ENCODE data around the gene NRP2. TPM values are rescaled to one million over a fixed set of nuclear protein-coding genes. Genes with fewer than 3 reads are reported as not detected.

The NRP2 gene
- total and polyA plus RNA-seq, 3 experiments from 2014 or later, result 0.91 to 0.94 TPM; not detected in 1

DNA sequence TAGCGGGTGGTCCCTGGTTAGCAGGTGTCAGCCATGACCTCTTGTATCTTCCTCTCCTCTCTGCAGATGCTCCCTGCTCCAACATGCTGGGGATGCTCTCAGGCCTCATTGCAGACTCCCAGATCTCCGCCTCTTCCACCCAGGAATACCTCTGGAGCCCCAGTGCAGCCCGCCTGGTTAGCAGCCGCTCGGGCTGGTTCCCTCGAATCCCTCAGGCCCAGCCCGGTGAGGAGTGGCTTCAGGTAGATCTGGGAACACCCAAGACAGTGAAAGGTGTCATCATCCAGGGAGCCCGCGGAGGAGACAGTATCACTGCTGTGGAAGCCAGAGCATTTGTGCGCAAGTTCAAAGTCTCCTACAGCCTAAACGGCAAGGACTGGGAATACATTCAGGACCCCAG is 60.8 kb downstream of the NRP2 start:
- no peak overlapping the region for H3K4me3 Mint-ChIP-seq
- H3K4me1 ChIP-seq (ENCODE audit: insufficient read depth, low read length), result no peaks in the 10 kb centered on the region
- ChIA-PET POLR2A (no interaction called here), CTCF (no interaction called here)
- H3K36me3 ChIP-seq (ENCODE audit: insufficient read depth, low read length), result no peaks in the 10 kb centered on the region
- H3K36me3 Mint-ChIP-seq, result no peaks in the 10 kb centered on the region
- H3K27ac ChIP-seq (ENCODE audit: low read depth, low read length), result no peak overlapping the region
- DNase-seq, result no peak
- H3K9me3 Mint-ChIP-seq, result no peaks in the 10 kb centered on the region
- H3K27me3 ChIP-seq (ENCODE audit: insufficient read depth, low read length, poor library complexity, severe bottlenecking), result no peaks in the 10 kb centered on the region
- no peaks in the 10 kb centered on the region for H3K4me1 Mint-ChIP-seq
- H3K27ac Mint-ChIP-seq, result no peak overlapping the region
- peaks cover 5 to 10% of the 10 kb centered on the region in 2 donors for H3K27me3 Mint-ChIP-seq
- no peak overlapping the region for H3K4me3 ChIP-seq (ENCODE audit: low read length)
- H3K9me3 ChIP-seq (ENCODE audit: low read length), result no peaks in the 10 kb centered on the region

DNA sequence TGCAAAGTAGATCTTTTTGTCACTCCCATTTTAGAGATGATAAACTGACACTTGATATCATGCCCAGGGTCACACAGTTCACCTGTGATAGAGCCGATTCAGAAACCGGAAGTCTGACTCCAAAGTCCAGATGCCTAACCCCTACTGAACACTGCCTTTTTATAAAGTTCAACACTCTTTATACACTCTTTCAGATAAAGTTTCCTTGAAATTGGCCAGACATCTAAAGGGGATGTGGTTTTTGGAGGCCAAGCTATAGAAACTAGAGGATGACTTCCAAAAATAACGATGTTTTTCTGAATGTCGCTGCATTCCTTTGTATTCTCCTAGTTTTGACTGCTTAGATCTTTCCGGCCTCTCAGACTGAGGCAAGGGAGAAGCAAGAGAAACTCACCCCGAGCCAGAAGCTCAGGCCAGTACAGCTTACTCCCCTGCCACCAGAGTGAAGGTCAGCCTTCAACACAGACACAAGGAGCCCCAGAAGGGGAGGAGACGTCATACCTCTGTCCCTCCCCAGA is 61.8 kb downstream of the NRP2 start:
- DNase-seq, result no peak
- Histone ChIP-seq H3K27me3 (ENCODE audit: insufficient read depth, low read length, poor library complexity, severe bottlenecking) (no peaks in the 10 kb centered on the region), H3K4me3 (ENCODE audit: low read length) (no peak overlapping the region), H3K9me3 (ENCODE audit: low read length) (no peaks in the 10 kb centered on the region), H3K36me3 (ENCODE audit: insufficient read depth, low read length) (no peaks in the 10 kb centered on the region), H3K4me1 (ENCODE audit: insufficient read depth, low read length) (no peaks in the 10 kb centered on the region), H3K27ac (ENCODE audit: low read depth, low read length) (no peak overlapping the region)
- ChIA-PET POLR2A (no interaction called here), CTCF (no interaction called here)
- no peaks in the 10 kb centered on the region for H3K9me3 Mint-ChIP-seq
- no peak overlapping the region for H3K4me3 Mint-ChIP-seq
- H3K36me3 Mint-ChIP-seq, result no peaks in the 10 kb centered on the region
- H3K27ac Mint-ChIP-seq, result no peak overlapping the region
- no peaks in the 10 kb centered on the region for H3K4me1 Mint-ChIP-seq
- peaks cover 6 to 13% of the 10 kb centered on the region in 2 donors for H3K27me3 Mint-ChIP-seq

DNA sequence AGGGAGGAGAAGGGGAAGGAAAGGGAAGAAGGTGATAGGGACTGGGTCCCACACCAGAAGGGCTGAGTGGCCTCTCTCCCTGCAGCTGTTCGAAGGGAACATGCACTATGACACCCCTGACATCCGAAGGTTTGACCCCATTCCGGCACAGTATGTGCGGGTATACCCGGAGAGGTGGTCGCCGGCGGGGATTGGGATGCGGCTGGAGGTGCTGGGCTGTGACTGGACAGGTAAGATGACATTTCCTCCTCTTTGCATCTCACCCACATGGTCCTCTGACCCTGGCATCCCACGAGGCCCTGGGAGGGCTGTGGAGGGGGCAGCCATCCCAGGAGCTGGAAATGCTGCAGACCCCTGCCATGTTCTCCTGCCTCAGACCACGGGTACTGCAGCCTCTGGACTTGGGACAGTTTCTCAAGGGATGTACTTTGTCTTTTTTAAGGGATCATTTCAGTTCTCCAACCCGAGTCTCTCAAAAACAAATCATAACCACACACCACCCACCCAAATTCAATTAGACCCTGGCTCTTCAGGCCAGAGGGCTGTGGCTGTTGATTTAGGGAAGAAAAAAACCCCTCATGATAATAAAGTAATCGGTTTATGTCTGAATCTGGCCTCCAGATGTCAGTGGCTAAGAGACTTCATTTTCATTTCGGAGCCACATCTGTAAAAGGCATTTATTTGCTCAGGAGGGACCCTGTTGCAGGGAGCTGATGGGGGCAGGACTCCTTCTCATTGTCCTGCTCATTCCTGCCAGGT is 63.5 kb downstream of the NRP2 start:
- Histone ChIP-seq H3K4me1 (ENCODE audit: insufficient read depth, low read length) (no peaks in the 10 kb centered on the region), H3K4me3 (ENCODE audit: low read length) (no peak overlapping the region), H3K27ac (ENCODE audit: low read depth, low read length) (no peak overlapping the region), H3K36me3 (ENCODE audit: insufficient read depth, low read length) (no peaks in the 10 kb centered on the region), H3K27me3 (ENCODE audit: insufficient read depth, low read length, poor library complexity, severe bottlenecking) (no peaks in the 10 kb centered on the region), H3K9me3 (ENCODE audit: low read length) (no peaks in the 10 kb centered on the region)
- no peak for DNase-seq
- H3K4me1 Mint-ChIP-seq, result no peaks in the 10 kb centered on the region
- peaks cover 5 to 22% of the 10 kb centered on the region in 2 donors for H3K27me3 Mint-ChIP-seq
- no peak overlapping the region for H3K27ac Mint-ChIP-seq
- CTCF ChIA-PET, result no interaction called here
- no peaks in the 10 kb centered on the region for H3K36me3 Mint-ChIP-seq
- no peaks in the 10 kb centered on the region for H3K9me3 Mint-ChIP-seq
- POLR2A ChIA-PET, result no interaction called here
- no peak overlapping the region for H3K4me3 Mint-ChIP-seq

DNA sequence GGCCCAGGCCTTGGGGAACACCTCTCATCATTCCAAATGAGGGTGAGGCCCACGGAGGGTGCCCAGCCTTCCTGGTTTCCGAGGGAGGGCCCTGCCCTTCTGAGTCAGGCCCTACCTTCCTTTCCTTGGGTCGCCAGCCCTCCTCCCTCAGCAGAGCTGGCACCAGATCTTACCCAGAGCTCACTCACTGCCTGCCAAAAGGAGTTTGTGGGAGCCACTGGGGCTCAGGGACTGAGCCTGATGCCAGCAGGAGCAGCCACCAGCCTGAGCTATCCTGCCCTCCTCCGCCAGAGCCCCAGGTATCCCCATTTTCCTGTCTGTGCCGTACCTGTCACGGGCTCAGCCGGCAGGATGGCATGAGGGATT is 64.1 kb downstream of the NRP2 start:
- Mint-ChIP-seq H3K4me3 (no peak overlapping the region), H3K4me1 (no peaks in the 10 kb centered on the region), H3K27me3 (peaks cover 4 to 23% of the 10 kb centered on the region in 2 donors), H3K36me3 (no peaks in the 10 kb centered on the region), H3K9me3 (no peaks in the 10 kb centered on the region), H3K27ac (no peak overlapping the region)
- H3K36me3 ChIP-seq (ENCODE audit: insufficient read depth, low read length), result no peaks in the 10 kb centered on the region
- ChIA-PET CTCF (no interaction called here), POLR2A (no interaction called here)
- no peak for DNase-seq
- no peak overlapping the region for H3K4me3 ChIP-seq (ENCODE audit: low read length)
- H3K4me1 ChIP-seq (ENCODE audit: insufficient read depth, low read length), result no peaks in the 10 kb centered on the region
- H3K27me3 ChIP-seq (ENCODE audit: insufficient read depth, low read length, poor library complexity, severe bottlenecking), result no peaks in the 10 kb centered on the region
- no peak overlapping the region for H3K27ac ChIP-seq (ENCODE audit: low read depth, low read length)
- H3K9me3 ChIP-seq (ENCODE audit: low read length), result no peaks in the 10 kb centered on the region

DNA sequence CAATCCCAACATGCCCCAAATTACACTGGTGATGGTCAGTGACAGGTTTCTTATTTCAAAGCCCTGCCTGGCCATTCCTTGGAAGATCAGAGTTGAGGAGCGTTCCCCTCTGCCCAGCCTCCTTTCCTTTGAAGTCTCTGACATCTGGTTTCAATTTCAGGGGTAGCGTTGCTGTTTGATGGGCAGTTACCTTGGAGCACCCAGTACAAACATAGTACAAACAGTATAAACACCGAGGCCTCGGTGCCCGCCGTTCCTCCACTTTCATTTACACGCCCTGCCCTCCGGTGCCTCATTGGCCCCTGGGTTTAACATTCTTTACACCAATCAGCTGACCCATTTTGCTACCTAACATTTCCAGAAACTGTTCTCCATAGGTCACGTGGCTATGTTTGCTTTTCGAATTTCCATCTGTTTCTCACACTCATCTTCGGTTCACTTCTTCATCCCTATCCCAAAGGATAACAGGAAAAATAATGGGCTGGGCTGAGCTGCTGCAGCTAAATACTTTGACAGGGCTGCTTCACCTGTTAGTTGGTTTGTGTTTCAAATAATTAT is 65.6 kb downstream of the NRP2 start:
- no peak for DNase-seq
- Histone ChIP-seq H3K27me3 (ENCODE audit: insufficient read depth, low read length, poor library complexity, severe bottlenecking) (no peaks in the 10 kb centered on the region), H3K4me1 (ENCODE audit: insufficient read depth, low read length) (no peaks in the 10 kb centered on the region), H3K27ac (ENCODE audit: low read depth, low read length) (no peak overlapping the region), H3K9me3 (ENCODE audit: low read length) (no peaks in the 10 kb centered on the region), H3K36me3 (ENCODE audit: insufficient read depth, low read length) (no peaks in the 10 kb centered on the region), H3K4me3 (ENCODE audit: low read length) (no peak overlapping the region)
- no peaks in the 10 kb centered on the region for H3K9me3 Mint-ChIP-seq
- POLR2A ChIA-PET, result no interaction called here
- no peak overlapping the region for H3K4me3 Mint-ChIP-seq
- H3K27ac Mint-ChIP-seq, result no peak overlapping the region
- H3K36me3 Mint-ChIP-seq, result no peaks in the 10 kb centered on the region
- no peaks in the 10 kb centered on the region for H3K4me1 Mint-ChIP-seq
- CTCF ChIA-PET, result interaction anchor here (1.1 kb wide), 1 partner anchor 12 kb away, joined by 3 read pairs; no protein-coding TSS in a partner anchor
- H3K27me3 Mint-ChIP-seq, result peaks cover 7 to 32% of the 10 kb centered on the region in 2 donors

DNA sequence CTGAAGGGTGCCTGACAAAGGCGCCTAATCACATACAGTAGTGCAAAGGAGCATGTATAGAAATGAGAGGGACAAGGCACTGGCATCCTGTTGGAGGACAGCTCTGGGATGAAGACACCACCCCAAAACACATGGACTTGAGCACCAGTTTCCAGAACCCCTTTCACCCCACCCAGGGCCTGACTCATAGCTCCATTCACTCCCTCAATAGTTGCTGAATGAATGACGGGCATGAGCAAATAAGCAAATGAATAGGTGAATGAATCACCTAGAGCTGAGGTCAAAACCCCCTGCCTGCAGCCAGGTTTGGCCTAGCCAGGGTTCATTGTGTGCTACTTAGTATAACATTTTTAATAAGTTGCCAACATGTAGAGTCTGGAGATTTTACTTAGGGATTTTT is 66.3 kb downstream of the NRP2 start:
- H3K36me3 ChIP-seq (ENCODE audit: insufficient read depth, low read length), result no peaks in the 10 kb centered on the region
- H3K9me3 Mint-ChIP-seq, result no peaks in the 10 kb centered on the region
- H3K36me3 Mint-ChIP-seq, result no peaks in the 10 kb centered on the region
- H3K4me3 ChIP-seq (ENCODE audit: low read length), result no peak overlapping the region
- CTCF ChIA-PET, result interaction anchor here (1.1 kb wide), 1 partner anchor 13 kb away, joined by 3 read pairs; no protein-coding TSS in a partner anchor
- peaks cover 7 to 32% of the 10 kb centered on the region in 2 donors for H3K27me3 Mint-ChIP-seq
- POLR2A ChIA-PET, result no interaction called here
- H3K4me3 Mint-ChIP-seq, result no peak overlapping the region
- H3K27ac ChIP-seq (ENCODE audit: low read depth, low read length), result no peak overlapping the region
- H3K4me1 Mint-ChIP-seq, result no peaks in the 10 kb centered on the region
- DNase-seq, result no peak
- no peaks in the 10 kb centered on the region for H3K9me3 ChIP-seq (ENCODE audit: low read length)
- H3K27ac Mint-ChIP-seq, result no peak overlapping the region
- H3K4me1 ChIP-seq (ENCODE audit: insufficient read depth, low read length), result no peaks in the 10 kb centered on the region
- H3K27me3 ChIP-seq (ENCODE audit: insufficient read depth, low read length, poor library complexity, severe bottlenecking), result no peaks in the 10 kb centered on the region

DNA sequence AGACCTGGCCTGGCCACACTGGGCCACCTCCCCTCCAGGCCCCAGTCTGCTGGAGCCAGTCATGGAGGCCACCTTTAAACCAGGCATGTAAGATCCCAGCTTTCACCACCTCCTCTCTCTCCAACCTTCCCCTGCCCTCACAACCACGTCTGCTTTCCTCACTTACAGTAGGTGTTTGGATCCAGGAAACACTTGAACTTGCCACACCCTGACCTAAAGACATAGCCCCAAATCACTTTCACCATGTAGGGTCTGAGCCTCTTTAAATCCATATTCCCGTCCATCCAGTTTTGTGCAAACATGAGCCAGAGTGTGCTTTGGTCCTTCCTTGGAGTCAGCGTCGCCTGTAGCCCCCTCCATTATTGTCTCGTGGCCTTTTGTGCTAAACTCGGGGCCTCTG is 66.8 kb downstream of the NRP2 start:
- no peaks in the 10 kb centered on the region for H3K9me3 ChIP-seq (ENCODE audit: low read length)
- ChIA-PET CTCF (no interaction called here), POLR2A (no interaction called here)
- no peak overlapping the region for H3K4me3 Mint-ChIP-seq
- H3K36me3 Mint-ChIP-seq, result no peaks in the 10 kb centered on the region
- no peaks in the 10 kb centered on the region for H3K9me3 Mint-ChIP-seq
- no peak overlapping the region for H3K27ac ChIP-seq (ENCODE audit: low read depth, low read length)
- no peaks in the 10 kb centered on the region for H3K4me1 Mint-ChIP-seq
- no peaks in the 10 kb centered on the region for H3K4me1 ChIP-seq (ENCODE audit: insufficient read depth, low read length)
- DNase-seq, result no peak
- no peak overlapping the region for H3K4me3 ChIP-seq (ENCODE audit: low read length)
- H3K27me3 Mint-ChIP-seq, result peaks cover 9 to 32% of the 10 kb centered on the region in 2 donors
- H3K27me3 ChIP-seq (ENCODE audit: insufficient read depth, low read length, poor library complexity, severe bottlenecking), result no peaks in the 10 kb centered on the region
- no peak overlapping the region for H3K27ac Mint-ChIP-seq
- H3K36me3 ChIP-seq (ENCODE audit: insufficient read depth, low read length), result no peaks in the 10 kb centered on the region

DNA sequence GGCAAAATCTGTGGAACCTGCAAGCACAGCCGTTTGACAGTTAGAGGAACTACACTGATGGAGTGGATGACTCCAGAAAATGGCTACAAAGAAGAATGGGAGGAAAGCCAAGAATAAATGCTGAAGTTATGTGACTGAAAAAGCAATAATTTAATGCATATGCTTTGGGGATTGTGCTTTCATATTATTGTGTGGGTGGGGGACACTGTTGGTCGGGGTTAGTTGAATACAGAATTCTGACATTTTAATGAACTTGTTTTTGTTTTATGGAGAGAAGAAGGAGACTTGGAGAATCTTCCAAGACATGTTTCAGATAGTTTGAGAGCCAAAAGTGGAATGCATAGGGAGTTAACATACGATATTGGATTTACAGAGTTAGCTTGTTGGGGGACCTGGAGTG is 68.5 kb downstream of the NRP2 start:
- CTCF ChIA-PET, result no interaction called here
- POLR2A ChIA-PET, result no interaction called here

More for the DNA sequence above, 68.5 kb downstream of the NRP2 start:
- Histone ChIP-seq H3K4me1 (ENCODE audit: insufficient read depth, low read length) (no peaks in the 10 kb centered on the region), H3K27ac (ENCODE audit: low read depth, low read length) (no peak overlapping the region), H3K27me3 (ENCODE audit: insufficient read depth, low read length, poor library complexity, severe bottlenecking) (no peaks in the 10 kb centered on the region), H3K36me3 (ENCODE audit: insufficient read depth, low read length) (no peaks in the 10 kb centered on the region), H3K9me3 (ENCODE audit: low read length) (no peaks in the 10 kb centered on the region), H3K4me3 (ENCODE audit: low read length) (no peak overlapping the region)
- Mint-ChIP-seq H3K9me3 (no peaks in the 10 kb centered on the region), H3K36me3 (no peaks in the 10 kb centered on the region), H3K27me3 (peaks cover 15 to 39% of the 10 kb centered on the region in 2 donors), H3K4me1 (no peaks in the 10 kb centered on the region), H3K4me3 (no peak overlapping the region), H3K27ac (no peak overlapping the region)
- DNase-seq, result no peak
